Tibial artery (tissue), 4 donors: Measurements from ENCODE around the gene FBH1.
A peak's percentile ranks its signal among the peaks of the same experiment; 100 is the strongest.

Experiments
- DNase-seq, 2 donors: peaks; one replicate each; pipeline ENCODE4 v3.0.0-alpha.2; 2019
- H3K27ac ChIP-seq, 2 donors: fragments of 200-600 bp; sonication (generic) in 1 of 2; 1 replicate in 1 of 2; 2 replicates in 1 of 2; pipeline ENCODE4 v1.5.1; 2018 to 2019; ENCODE audit warnings: mild to moderate bottlenecking in 1 of 2
- H3K27me3 ChIP-seq, 2 donors: fragments of 200-600 bp; sonication (generic) in 1 of 2; one replicate each; pipeline versions ENCODE4 v1.5.1 to v1.6.0; 2016 to 2019
- H3K36me3 ChIP-seq, 3 donors: fragments of 200-600 bp; sonication (generic) in 2 of 3; one replicate each; pipeline ENCODE4 v1.5.1; 2016 to 2019; ENCODE audit warnings: mild to moderate bottlenecking in 2 of 3
- H3K4me1 ChIP-seq, 4 donors: fragments of 200-600 bp; sonication (generic) in 2 of 4; 1 replicate in 3 of 4; 2 replicates in 1 of 4; pipeline ENCODE4 v1.5.1; 2016 to 2019
- H3K4me3 ChIP-seq, 2 donors: fragments of 200-600 bp; sonication (generic) in 1 of 2; 1 replicate in 1 of 2; 2 replicates in 1 of 2; pipeline ENCODE4 v1.5.1; 2018 to 2019; ENCODE audit warnings: mild to moderate bottlenecking in 2 of 2
- H3K9me3 ChIP-seq, 3 donors: fragments of 200-600 bp; sonication (generic) in 1 of 3; one replicate each; pipeline ENCODE4 v1.5.1; 2016 to 2019
- intact Hi-C: fragments of 100-400 bp; cut with DNase I; formaldehyde crosslinking; loops from one replicate; pipeline ENCODE4 v1.15.0; 2023; ENCODE audit warnings: low total_unique reads
- TF ChIP-seq, protein P1 (sequence below), 2 experiments: fragments of 200-600 bp in 1 of 2; fragments of 450-650 bp in 1 of 2; IDR thresholded peaks; one replicate each; pipeline ENCODE4 v1.5.1; 2017 to 2019; ENCODE audit warnings: antibody characterized with exemption in 2 of 2, mild to moderate bottlenecking in 1 of 2, moderate library complexity in 1 of 2

The FBH1 gene

GRCh38 chr10:5941579-5941978 is 51.5 kb downstream of the FBH1 start:
- intact Hi-C loops, result no loop called here
- H3K4me1 ChIP-seq, result peaks cover 0 to 52% (median 31%) of the 10 kb centered on the region in 4 donors
- no peak for DNase-seq

GRCh38 chr10:5942001-5942400 is 52.0 kb downstream of the FBH1 start:
- Histone ChIP-seq H3K4me1 (peaks cover 0 to 56% (median 33%) of the 10 kb centered on the region in 4 donors), H3K4me3 (no peak overlapping the region), H3K9me3 (no peaks in the 10 kb centered on the region), H3K36me3 (peaks cover 17 to 21% (median 18%) of the 10 kb centered on the region in 3 donors), H3K27ac (peak overlapping the region; percentile 43 to 82), H3K27me3 (no peaks in the 10 kb centered on the region)
- intact Hi-C loops, result no loop called here
- TF ChIP-seq, protein P1, sequence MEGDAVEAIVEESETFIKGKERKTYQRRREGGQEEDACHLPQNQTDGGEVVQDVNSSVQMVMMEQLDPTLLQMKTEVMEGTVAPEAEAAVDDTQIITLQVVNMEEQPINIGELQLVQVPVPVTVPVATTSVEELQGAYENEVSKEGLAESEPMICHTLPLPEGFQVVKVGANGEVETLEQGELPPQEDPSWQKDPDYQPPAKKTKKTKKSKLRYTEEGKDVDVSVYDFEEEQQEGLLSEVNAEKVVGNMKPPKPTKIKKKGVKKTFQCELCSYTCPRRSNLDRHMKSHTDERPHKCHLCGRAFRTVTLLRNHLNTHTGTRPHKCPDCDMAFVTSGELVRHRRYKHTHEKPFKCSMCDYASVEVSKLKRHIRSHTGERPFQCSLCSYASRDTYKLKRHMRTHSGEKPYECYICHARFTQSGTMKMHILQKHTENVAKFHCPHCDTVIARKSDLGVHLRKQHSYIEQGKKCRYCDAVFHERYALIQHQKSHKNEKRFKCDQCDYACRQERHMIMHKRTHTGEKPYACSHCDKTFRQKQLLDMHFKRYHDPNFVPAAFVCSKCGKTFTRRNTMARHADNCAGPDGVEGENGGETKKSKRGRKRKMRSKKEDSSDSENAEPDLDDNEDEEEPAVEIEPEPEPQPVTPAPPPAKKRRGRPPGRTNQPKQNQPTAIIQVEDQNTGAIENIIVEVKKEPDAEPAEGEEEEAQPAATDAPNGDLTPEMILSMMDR (IDR thresholded peaks at IDR 0.05), result no peak
- DNase-seq, result no peak

More at GRCh38 chr10:5941579-5941978, 51.5 kb downstream of the FBH1 start:
- Histone ChIP-seq H3K27ac (peak overlapping the region; percentile 43 to 82), H3K9me3 (no peaks in the 10 kb centered on the region), H3K36me3 (peaks cover 21 to 25% (median 22%) of the 10 kb centered on the region in 3 donors), H3K4me3 (no peak overlapping the region), H3K27me3 (no peaks in the 10 kb centered on the region)
- TF ChIP-seq, protein P1 (IDR thresholded peaks at IDR 0.05), result no peak

DNA sequence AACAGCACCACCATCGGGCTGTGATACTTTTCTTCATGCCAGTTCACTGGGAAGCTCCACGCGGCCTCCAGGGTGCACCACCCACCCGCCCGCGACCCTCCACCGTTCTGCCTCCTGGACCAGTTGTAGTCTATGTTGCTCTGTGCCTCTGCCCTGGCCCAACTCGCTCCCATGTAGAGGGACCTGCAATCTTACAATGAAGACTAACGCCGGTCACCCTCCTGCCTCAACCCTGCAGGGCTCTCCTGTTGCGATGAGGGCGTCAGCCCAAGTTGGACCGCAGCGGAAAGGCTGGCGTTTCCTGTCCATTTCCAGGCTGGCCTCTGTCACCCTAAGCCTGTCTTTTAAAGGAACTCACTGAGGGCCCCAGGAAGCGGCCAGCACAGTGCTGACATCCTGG is 52.4 kb downstream of the FBH1 start:
- H3K36me3 ChIP-seq, result peaks cover 12 to 16% (median 13%) of the 10 kb centered on the region in 3 donors
- intact Hi-C loops, result no loop called here
- H3K27ac ChIP-seq, result peak overlapping the region; percentile 43 to 82
- H3K4me3 ChIP-seq, result no peak overlapping the region
- no peaks in the 10 kb centered on the region for H3K9me3 ChIP-seq
- H3K4me1 ChIP-seq, result peaks cover 0 to 59% (median 33%) of the 10 kb centered on the region in 4 donors
- DNase-seq, result peak; percentile 70 to 80
- H3K27me3 ChIP-seq, result no peaks in the 10 kb centered on the region
- TF ChIP-seq, protein P1 (IDR thresholded peaks at IDR 0.05), result no peak

- Histone ChIP-seq H3K36me3 (peaks cover 1 to 6% (median 5%) of the 10 kb centered on the region in 3 donors), H3K27ac (peak overlapping the region; percentile 82 to 89), H3K9me3 (no peaks in the 10 kb centered on the region), H3K4me3 (peak overlapping the region; percentile 2 to 25), H3K27me3 (no peaks in the 10 kb centered on the region), H3K4me1 (peaks cover 0 to 59% (median 33%) of the 10 kb centered on the region in 4 donors)
- DNase-seq, result peak; percentile 60 to 79
- TF ChIP-seq, protein P1 (IDR thresholded peaks at IDR 0.05), result no peak
- intact Hi-C loops, result no loop called here
These were observed 53.5 kb downstream of the FBH1 start for GRCh38 chr10:5943536-5943935.

GRCh38 chr10:5944389-5945189 is 54.5 kb downstream of the FBH1 start:
- DNase-seq, result peak; percentile 93 to 96
- Histone ChIP-seq H3K4me3 (peak overlapping the region; percentile 37 to 39), H3K9me3 (no peaks in the 10 kb centered on the region), H3K4me1 (peaks cover 0 to 59% (median 35%) of the 10 kb centered on the region in 4 donors), H3K27me3 (no peaks in the 10 kb centered on the region), H3K36me3 (no peaks in the 10 kb centered on the region), H3K27ac (peak overlapping the region; percentile 82 to 89)
- intact Hi-C loops, result no loop called here
- TF ChIP-seq, protein P1 (IDR thresholded peaks at IDR 0.05), result no peak
